Parathyroid adenoma (tissue), 2 donors: ENCODE measurements around the gene USP3.

Experiments used
- H2AFZ ChIP-seq: fragments of 300-600 bp; sonication (generic); one replicate; pipeline ENCODE4 v1.7.0; 2017; ENCODE audit warnings: antibody characterized with exemption, mild to moderate bottlenecking
- H3K27ac ChIP-seq: fragments of 300-600 bp; sonication (generic); one replicate; pipeline ENCODE4 v1.7.0; 2017
- H3K27me3 ChIP-seq: fragments of 300-600 bp; sonication (generic); one replicate; pipeline ENCODE4 v1.7.0; 2017; ENCODE audit warnings: low read length; ENCODE audit not compliant: control insufficient read depth, insufficient read depth
- H3K36me3 ChIP-seq: fragments of 300-600 bp; sonication (generic); one replicate; pipeline ENCODE4 v1.7.0; 2017; ENCODE audit warnings: low read length; ENCODE audit not compliant: control insufficient read depth, insufficient read depth
- H3K4me1 ChIP-seq: fragments of 300-600 bp; sonication (generic); one replicate; pipeline ENCODE4 v1.7.0; 2017; ENCODE audit warnings: control low read depth
- H3K4me2 ChIP-seq: fragments of 300-600 bp; sonication (generic); one replicate; pipeline ENCODE4 v1.7.0; 2017; ENCODE audit warnings: low read length
- H3K4me3 ChIP-seq: fragments of 300-600 bp; sonication (generic); one replicate; pipeline ENCODE4 v1.7.0; 2017; ENCODE audit warnings: low read depth, low read length
- H3K79me2 ChIP-seq: fragments of 300-600 bp; sonication (generic); one replicate; pipeline ENCODE4 v1.7.0; 2017; ENCODE audit warnings: control low read depth
- H3K9ac ChIP-seq: fragments of 300-600 bp; sonication (generic); one replicate; pipeline ENCODE4 v1.7.0; 2017; ENCODE audit warnings: mild to moderate bottlenecking
- H3K9me3 ChIP-seq: fragments of 300-600 bp; sonication (generic); one replicate; pipeline ENCODE4 v1.7.0; 2017; ENCODE audit warnings: low read length; ENCODE audit not compliant: control insufficient read depth
- TF ChIP-seq, protein P1 (sequence below): fragments of 300-600 bp; sonication (generic); IDR thresholded peaks from one replicate; pipeline ENCODE4 v1.7.0; 2017; ENCODE audit warnings: antibody characterized with exemption, mild to moderate bottlenecking
- donor health status: primary hyperparathyroidism.

Gene USP3

DNA sequence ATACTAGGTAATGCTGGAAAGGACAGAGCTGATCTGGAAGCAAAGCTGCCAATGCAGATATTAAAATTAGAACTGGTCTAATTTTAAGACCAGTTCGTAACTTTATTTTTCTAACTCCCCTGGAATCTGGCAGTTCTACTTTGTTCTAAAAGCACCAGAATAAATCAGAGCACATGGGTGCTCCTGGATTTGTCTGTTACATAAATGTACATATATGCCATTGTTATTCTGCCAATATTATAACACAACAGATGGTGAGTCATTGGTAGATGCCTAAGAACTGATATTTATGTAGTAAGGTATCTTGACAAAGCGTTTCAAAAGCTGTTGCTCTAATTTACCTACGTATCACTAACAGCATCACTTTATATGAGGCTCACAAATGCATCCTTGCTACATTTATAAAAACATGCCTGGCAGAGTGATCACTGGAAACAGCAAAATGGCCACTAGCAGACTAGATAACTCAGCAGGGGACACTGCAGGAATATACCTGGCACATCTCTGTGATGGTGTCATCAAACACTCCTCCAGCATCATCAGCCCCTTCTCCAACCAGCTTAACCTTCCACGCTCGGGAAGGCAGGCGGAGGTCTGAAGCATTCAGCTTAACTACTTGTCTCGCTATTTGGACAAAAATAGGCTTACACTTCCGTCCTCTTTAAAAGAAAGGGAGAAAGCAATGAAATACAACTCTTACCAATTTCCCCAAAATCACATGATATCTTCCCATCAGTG, 119.0 kb downstream of the USP3 start:
- Histone ChIP-seq H2AFZ (no peak overlapping the region), H3K36me3 (no peaks in the 10 kb centered on the region), H3K4me1 (no peaks in the 10 kb centered on the region), H3K9ac (no peak overlapping the region), H3K4me2 (no peak overlapping the region), H3K9me3 (no peaks in the 10 kb centered on the region), H3K4me3 (no peak overlapping the region), H3K27me3 (no peaks in the 10 kb centered on the region), H3K27ac (no peak overlapping the region), H3K79me2 (no peaks in the 10 kb centered on the region)
- TF ChIP-seq, protein P1, sequence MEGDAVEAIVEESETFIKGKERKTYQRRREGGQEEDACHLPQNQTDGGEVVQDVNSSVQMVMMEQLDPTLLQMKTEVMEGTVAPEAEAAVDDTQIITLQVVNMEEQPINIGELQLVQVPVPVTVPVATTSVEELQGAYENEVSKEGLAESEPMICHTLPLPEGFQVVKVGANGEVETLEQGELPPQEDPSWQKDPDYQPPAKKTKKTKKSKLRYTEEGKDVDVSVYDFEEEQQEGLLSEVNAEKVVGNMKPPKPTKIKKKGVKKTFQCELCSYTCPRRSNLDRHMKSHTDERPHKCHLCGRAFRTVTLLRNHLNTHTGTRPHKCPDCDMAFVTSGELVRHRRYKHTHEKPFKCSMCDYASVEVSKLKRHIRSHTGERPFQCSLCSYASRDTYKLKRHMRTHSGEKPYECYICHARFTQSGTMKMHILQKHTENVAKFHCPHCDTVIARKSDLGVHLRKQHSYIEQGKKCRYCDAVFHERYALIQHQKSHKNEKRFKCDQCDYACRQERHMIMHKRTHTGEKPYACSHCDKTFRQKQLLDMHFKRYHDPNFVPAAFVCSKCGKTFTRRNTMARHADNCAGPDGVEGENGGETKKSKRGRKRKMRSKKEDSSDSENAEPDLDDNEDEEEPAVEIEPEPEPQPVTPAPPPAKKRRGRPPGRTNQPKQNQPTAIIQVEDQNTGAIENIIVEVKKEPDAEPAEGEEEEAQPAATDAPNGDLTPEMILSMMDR = no peak

DNA sequence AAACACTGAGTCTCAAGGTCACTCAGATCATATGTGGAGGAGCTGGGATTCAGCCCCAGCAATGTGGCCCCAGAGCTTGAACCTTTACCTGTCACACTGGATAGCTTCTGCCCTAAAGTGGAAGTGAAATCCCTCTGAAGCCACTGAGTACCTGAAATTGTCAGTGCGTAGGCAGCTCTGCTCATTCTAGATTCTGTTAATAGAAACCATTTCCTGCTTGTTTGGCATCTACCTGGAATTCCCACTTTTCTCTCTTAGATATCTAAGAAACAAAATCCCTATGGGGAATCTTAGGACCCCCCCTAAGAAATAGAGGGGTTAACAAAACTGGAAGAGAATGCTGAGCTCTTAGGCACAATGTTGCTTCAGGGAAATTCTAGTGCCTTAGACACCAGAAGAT, 122.6 kb downstream of the USP3 start:
- Histone ChIP-seq H3K4me1 (no peaks in the 10 kb centered on the region), H3K27me3 (no peaks in the 10 kb centered on the region), H3K36me3 (no peaks in the 10 kb centered on the region), H3K27ac (no peak overlapping the region), H3K79me2 (no peaks in the 10 kb centered on the region), H3K4me2 (no peak overlapping the region), H3K9me3 (no peaks in the 10 kb centered on the region), H3K9ac (no peak overlapping the region), H2AFZ (no peak overlapping the region), H3K4me3 (no peak overlapping the region)
- TF ChIP-seq, protein P1 = no peak

GRCh38 chr15:63628123-63628822, 123.9 kb downstream of the USP3 start:
- H3K9ac ChIP-seq = no peak overlapping the region

DNA sequence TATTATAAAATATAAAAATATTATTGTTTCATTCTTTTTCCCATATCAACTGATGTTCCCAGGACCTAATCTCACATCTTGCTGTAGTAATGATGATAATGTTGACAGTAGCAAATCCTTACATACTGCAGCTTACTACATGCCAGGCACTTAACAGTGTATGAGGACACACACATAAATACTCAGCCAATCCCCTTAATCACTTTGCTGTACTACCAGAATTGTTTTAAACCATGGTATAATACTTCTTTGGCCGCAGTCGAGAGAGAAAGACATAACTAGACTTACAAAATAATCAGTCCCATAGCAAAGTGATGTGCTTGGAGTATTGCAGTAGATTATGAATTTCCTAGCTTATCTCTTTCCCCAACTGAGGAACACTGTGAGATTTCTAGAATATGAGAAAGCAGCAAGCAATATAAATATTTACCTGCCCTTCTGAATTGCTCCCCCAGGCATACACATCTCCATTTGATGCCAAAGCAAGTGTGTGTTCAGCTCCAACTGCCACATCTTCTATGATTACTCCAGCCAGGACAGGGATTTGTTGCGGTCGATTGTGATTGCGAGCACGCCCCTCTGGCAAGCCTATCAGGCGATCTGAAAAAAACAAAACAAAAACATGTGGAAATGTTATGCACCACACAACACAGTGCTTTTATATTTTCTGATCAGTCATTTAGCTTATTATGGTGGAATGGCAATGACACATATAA, 125.8 kb downstream of the USP3 start:
- Histone ChIP-seq H3K9ac (no peak overlapping the region), H3K27me3 (no peaks in the 10 kb centered on the region), H3K9me3 (no peaks in the 10 kb centered on the region), H3K4me1 (no peaks in the 10 kb centered on the region), H2AFZ (no peak overlapping the region), H3K36me3 (no peaks in the 10 kb centered on the region), H3K79me2 (no peaks in the 10 kb centered on the region), H3K4me3 (no peak overlapping the region), H3K4me2 (no peak overlapping the region), H3K27ac (no peak overlapping the region)
- TF ChIP-seq, protein P1 = no peak

More at GRCh38 chr15:63628123-63628822, 123.9 kb downstream of the USP3 start:
- H3K9me3 ChIP-seq = no peaks in the 10 kb centered on the region
- H3K79me2 ChIP-seq = no peaks in the 10 kb centered on the region
- TF ChIP-seq, protein P1 = no peak
- no peak overlapping the region for H3K27ac ChIP-seq
- no peaks in the 10 kb centered on the region for H3K36me3 ChIP-seq
- no peaks in the 10 kb centered on the region for H3K4me1 ChIP-seq
- no peaks in the 10 kb centered on the region for H3K27me3 ChIP-seq
- no peak overlapping the region for H3K4me3 ChIP-seq
- no peak overlapping the region for H2AFZ ChIP-seq
- H3K4me2 ChIP-seq = no peak overlapping the region
